WI38 (cell line): ENCODE measurements around the gene RPS6KB1.

Experiments used
- H3K4me3 ChIP-seq: 2 replicates; pipeline ENCODE4 v1.5.1; 2011; ENCODE audit warnings: low read depth, mild to moderate bottlenecking, control low read depth, low read length
- CTCF ChIP-seq: IDR thresholded peaks from 2 replicates; pipeline ENCODE4 v1.5.1; 2012; ENCODE audit warnings: low read depth, mild to moderate bottlenecking, control low read depth, low read length

RPS6KB1 gene

GRCh38 chr17:59877965-59878364, 15.0 kb upstream of the RPS6KB1 start:
- TF ChIP-seq CTCF = no peak
- H3K4me3 ChIP-seq = no peak overlapping the region

GRCh38 chr17:59878624-59879023, 14.3 kb upstream of the RPS6KB1 start:
- TF ChIP-seq CTCF = no peak
- H3K4me3 ChIP-seq = no peak overlapping the region

- no peak for TF ChIP-seq CTCF
- no peak overlapping the region for H3K4me3 ChIP-seq
These were observed 8.1 kb upstream of the RPS6KB1 start for GRCh38 chr17:59884861-59885260.

- TF ChIP-seq CTCF = no peak
- no peak overlapping the region for H3K4me3 ChIP-seq
These were observed 4.7 kb upstream of the RPS6KB1 start for GRCh38 chr17:59888145-59888750.

- no peak overlapping the region for H3K4me3 ChIP-seq
- TF ChIP-seq CTCF = no peak
These were observed 2.2 kb upstream of the RPS6KB1 start for GRCh38 chr17:59890720-59891119.

- peak overlapping the region; percentile 96 for H3K4me3 ChIP-seq
- no peak for TF ChIP-seq CTCF
These were observed 534 bp upstream of the RPS6KB1 start for GRCh38 chr17:59892251-59892923.

GRCh38 chr17:59893676-59894100, 767 bp downstream of the RPS6KB1 start:
- TF ChIP-seq CTCF = no peak

More at GRCh38 chr17:59893676-59894100, 767 bp downstream of the RPS6KB1 start:
- H3K4me3 ChIP-seq = peak overlapping the region; percentile 96
